Right ventricle myocardium superior (tissue), 1 donor: ENCODE data around the gene POU5F2. TPM values are rescaled to one million over a fixed set of nuclear protein-coding genes. Genes with fewer than 3 reads are reported as not detected.

Experiments used
- ATAC-seq: fragments of 200-7000 bp; cut with Tn5 transposase; one replicate; pipeline ENCODE4 v1.9.1; 2020; ENCODE audit warnings: mild to moderate bottlenecking; ENCODE audit not compliant: poor library complexity
- DNase-seq: peaks from one replicate; pipeline ENCODE4 v3.0.0-alpha.2; 2020
- intact Hi-C: fragments of 100-400 bp; cut with DNase I; formaldehyde crosslinking; loops from one replicate; pipeline ENCODE4 v1.11.2; 2022
- long read RNA-seq: library from polyadenylated mRNA; unstranded; transcript quantifications from one replicate; pipeline ENCODE4 v2.0.0, GENCODE V29; 2021
- total RNA-seq: library from RNA; stranded (reverse); fragmentation: NEBNext Ultra II Directional; extraction: Animal tissue kit (Norgen Biotek cat#: 25700); gene quantifications from one replicate; pipeline ENCODE4 v1.2.1, GENCODE V29; 2021
- donor health status: DM: no; HTN: yes; CAD: no; lungs with severe emphysema.

POU5F2 gene
- total RNA-seq, result 0.24 TPM
- long read RNA-seq, result 0 reads

GRCh38 chr5:93741136-93741811 lies at the start of gene POU5F2:
TSS of gene POU5F2 (minus strand) at chr5:93741600. CDS start at chr5:93741563, 37 bp downstream.
- ATAC-seq, result no peak
- DNase-seq, result peak; percentile 20

GRCh38 chr5:93790401-93790800 lies 49.0 kb upstream of the POU5F2 start:
- DNase-seq (no peak), ATAC-seq (no peak)
- intact Hi-C loops, result no loop called here

More at GRCh38 chr5:93741136-93741811, at the start of gene POU5F2:
- intact Hi-C loops, result no loop called here

DNA sequence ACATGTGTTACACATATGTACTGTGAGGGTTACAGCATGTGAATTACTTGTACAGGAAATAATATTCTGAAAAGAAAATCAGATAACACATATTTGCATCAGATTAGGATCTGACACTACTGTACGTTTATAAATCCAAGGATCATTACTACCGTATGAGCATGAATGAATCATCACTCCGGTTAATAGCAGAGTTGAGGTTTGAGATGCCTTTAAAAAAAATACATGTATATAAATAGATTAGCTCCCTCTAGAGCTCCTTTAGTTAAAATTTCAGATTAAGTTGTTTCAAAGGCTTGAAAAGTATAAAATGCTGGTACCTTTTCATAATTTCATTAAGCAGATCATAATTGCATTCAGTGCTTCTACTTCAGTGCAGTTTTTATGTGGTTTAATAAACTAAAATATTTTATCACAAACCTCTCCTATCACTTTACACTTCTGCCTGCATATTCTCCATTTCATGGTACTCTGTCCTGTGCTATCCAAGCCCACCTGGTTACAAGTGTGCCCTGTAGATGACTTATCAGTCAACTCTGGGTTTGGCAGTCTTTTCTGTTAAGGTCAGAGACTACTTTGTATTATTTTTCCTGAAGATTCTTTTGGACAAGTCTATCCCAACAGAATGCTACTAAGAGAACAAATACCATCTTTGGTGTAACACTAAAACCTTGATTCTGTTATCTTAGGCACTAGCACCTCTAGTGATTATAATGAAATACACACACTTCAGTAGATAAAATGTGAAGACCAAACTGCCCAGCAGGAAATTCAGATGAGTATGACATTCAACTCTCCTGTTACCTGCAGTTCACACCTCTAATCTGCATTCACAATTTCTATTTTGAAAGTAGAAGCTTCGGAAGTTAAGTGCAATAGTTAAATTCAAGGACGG lies 48.0 kb upstream of the POU5F2 start:
- intact Hi-C loops, result no loop called here
- no peak for ATAC-seq

GRCh38 chr5:93787598-93787997 lies 46.2 kb upstream of the POU5F2 start:
- DNase-seq (no peak), ATAC-seq (no peak)
- intact Hi-C loops, result no loop called here

More for the DNA sequence above, 48.0 kb upstream of the POU5F2 start:
- no peak for DNase-seq

DNA sequence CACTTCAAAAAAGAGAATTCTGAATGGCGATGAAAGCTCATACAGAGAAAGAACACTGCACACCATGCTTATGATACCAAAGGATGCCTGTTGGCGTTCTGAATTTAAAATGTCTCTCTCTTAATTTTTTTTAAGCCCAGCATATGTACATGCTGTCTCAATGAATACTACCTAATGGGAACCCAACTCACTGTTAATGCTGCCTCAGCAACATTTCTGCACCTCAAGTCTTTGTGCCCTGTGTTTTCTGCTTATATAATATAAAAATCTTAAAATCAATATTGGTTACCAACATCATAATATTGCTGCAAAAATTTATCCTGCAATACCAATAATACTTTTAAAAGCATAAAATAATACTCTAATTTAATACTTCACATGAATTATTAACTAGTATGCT lies 44.1 kb upstream of the POU5F2 start:
- no peak for ATAC-seq
- intact Hi-C loops, result no loop called here
- DNase-seq, result no peak

DNA sequence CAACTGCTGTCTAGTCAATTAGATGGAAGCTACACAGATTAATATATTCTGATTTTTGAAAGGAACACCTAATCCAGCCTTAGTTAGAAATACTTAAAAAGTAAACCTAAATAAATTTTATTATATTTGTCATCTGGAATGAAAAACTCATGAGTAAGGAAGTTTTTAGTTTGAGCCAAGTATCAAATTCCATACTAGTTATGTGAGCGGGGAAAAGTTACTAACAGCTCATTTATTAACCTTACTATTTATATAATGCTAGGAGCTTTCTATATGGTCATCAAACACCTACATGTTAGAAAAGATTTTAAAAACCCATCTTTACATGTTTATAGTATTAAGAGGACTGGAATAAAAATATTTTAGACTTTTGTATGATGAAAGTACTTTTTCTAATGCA lies 41.6 kb upstream of the POU5F2 start:
- intact Hi-C loops, result no loop called here
- no peak for ATAC-seq
- no peak for DNase-seq

DNA sequence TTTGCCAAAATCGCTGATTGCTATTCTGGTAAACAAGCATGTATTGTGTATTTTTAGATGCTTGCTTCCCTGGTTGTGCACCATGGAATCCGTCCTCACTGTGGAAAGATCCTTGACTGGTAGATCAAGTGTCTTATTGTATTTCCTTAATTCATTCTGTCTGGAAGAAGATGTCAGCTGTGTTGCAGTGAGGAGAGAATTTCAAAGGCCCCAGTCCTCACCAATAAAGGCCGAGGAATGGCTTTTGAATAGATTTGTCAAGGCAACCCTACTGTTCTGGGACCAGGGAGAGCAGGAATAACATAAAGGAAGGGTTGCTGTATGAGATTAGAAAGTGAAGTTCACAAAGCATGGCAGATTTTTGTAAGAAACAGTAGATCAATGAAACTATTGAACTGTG lies 36.2 kb upstream of the POU5F2 start:
- intact Hi-C loops, result no loop called here
- ATAC-seq (no peak), DNase-seq (no peak)

GRCh38 chr5:93756372-93756771 lies 15.0 kb upstream of the POU5F2 start:
- DNase-seq (no peak), ATAC-seq (no peak)
- intact Hi-C loops, result no loop called here

DNA sequence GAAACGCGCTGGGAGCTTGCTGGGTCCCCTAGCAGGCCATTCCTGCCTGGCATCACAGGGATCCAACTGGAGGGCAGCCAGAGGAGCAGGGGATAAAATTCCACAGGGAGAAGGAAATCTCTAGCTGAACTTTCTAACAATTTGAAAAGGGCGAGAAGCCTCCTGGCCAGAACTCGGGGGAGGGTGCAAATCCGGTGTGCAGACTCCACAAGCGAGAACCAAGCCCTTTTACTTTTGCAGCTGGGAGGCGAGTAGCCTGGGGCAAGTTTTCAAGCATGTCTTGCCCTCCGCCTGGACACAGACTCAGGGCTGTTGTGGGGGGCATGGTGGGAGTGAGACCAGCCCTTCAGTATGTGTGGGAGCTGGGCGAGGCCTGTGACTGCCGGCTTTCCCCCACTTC lies 14.3 kb upstream of the POU5F2 start:
- no peak for DNase-seq
- no peak for ATAC-seq
- intact Hi-C loops, result no loop called here

DNA sequence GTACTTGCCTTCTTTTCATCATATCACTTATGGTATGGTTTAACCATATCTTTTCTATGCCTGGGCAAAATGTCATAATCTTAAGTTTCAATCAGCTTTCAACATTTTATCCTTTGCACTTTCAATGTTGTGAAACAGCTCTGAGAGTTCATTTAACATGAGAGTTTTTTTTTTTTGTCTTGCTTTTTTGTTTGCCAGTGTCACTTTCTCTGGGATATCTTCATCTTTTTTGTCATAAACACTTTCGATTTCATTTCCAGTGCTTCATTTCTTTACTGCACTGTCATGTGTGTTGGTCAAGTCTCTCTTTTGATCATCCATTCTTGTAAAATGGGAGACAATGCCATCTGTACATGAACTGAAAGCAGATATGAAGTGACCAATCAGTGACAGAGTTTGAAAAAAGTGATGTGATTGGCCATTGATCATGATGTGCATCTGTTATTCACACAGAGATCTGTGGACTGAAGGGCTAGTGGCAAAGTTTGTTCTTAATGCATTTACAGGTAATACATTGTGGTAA lies 7.5 kb upstream of the POU5F2 start:
- intact Hi-C loops, result no loop called here
- no peak for DNase-seq

GRCh38 chr5:93746406-93747056 lies 5.1 kb upstream of the POU5F2 start:
- ATAC-seq, result no peak
- intact Hi-C loops, result no loop called here

More for the DNA sequence above, 7.5 kb upstream of the POU5F2 start:
- no peak for ATAC-seq

DNA sequence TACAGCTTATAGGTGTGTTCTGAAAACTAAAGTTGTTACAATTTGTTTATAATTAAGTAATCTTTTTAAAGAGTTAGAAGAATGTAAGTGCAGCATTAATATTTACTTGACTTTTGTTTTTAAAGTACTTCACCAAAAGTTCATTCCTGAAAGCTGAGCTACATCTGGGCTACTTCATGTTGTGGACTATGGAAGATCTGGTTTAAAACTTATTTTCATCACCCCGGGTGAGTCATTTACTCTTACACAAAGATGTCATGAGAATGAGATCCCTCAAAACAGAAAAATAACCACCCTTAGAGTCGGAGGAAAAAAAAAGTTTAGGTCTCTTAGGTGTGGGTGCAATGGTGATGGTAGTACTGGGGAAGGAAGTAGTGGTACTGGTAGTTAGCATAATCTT lies 5.1 kb downstream of the POU5F2 start:
- no peak for DNase-seq
- ATAC-seq, result no peak
- intact Hi-C loops, result no loop called here

More at GRCh38 chr5:93746406-93747056, 5.1 kb upstream of the POU5F2 start:
- no peak for DNase-seq

- intact Hi-C loops, result no loop called here
- no peak for ATAC-seq
- no peak for DNase-seq
Measured at GRCh38 chr5:93735378-93735777, 6.0 kb downstream of the POU5F2 start.

- no peak for DNase-seq
- intact Hi-C loops, result no loop called here
- ATAC-seq, result no peak
Measured at GRCh38 chr5:93731987-93732386, 9.4 kb downstream of the POU5F2 start.

- ATAC-seq, result no peak
- intact Hi-C loops, result no loop called here
Measured at GRCh38 chr5:93726595-93726994, 14.8 kb downstream of the POU5F2 start.

GRCh38 chr5:93724791-93725190 lies 16.6 kb downstream of the POU5F2 start:
- intact Hi-C loops, result no loop called here
- ATAC-seq, result no peak
- DNase-seq, result no peak

More at GRCh38 chr5:93726595-93726994, 14.8 kb downstream of the POU5F2 start:
- no peak for DNase-seq

DNA sequence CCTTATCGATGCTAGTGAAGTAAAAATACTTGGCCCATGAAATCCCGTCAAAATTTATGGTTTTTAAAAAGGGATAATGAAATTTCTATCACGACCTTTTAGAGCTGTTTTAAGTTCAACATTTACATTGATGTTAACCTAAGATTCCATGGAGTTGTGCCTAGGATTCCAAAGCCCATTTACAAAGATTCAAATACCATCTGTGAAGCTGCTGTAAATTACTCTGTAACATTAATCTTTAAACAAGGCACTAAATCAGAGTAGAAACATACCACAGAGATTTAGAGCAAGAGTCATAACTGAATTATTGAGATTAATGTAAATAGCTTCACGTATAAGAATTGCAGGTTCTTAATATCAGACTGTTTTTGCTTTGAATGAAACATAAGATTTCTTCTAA lies 17.7 kb downstream of the POU5F2 start:
- intact Hi-C loops, result no loop called here
- ATAC-seq (no peak), DNase-seq (no peak)

DNA sequence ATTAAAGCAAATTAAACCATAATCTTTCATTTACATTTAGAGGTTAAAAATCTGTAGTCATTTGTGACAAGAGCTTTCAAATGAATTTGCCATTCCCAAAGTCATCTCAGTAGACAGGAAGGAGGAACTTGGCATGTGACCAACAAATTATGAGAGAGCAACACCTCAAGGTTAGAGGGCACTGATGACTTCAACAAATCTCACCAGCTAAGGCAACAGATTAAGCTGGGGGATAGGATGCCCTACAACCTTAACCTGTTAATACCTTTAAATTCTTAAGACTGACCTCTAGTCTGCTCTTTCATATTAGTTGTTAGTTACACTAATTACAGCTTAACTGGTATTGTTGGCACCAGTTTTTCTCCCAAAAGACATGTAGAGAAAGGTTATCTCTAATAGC lies 18.4 kb downstream of the POU5F2 start:
- ATAC-seq (no peak), DNase-seq (no peak)
- intact Hi-C loops, result no loop called here

DNA sequence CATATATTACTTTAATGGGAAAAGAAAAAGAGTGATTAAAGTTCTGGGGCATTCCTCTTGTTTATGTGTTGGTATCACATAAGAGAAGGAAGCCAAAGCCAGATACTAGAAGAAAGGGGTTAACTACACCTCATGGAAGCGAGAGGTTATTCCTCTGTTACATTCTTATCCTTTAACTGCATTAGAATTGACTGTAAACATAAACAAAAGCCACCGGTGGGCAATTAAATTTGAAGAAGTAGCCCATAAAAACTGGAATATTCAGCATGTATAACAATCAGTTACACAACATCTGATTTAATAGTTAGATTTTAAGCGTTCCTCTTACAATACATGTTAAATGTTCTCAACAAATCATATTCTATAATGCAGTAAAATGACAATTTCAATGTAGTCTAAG lies 18.8 kb downstream of the POU5F2 start:
- intact Hi-C loops, result no loop called here
- DNase-seq (no peak), ATAC-seq (no peak)
